A549 (cell line): Measurements from ENCODE around the gene TMEM238. TPM values are rescaled to one million over a fixed set of nuclear protein-coding genes. Genes with fewer than 3 reads are reported as not detected.
A peak's percentile ranks its signal among the peaks of the same experiment; 100 is the strongest.

ENCODE experiments used
- ATAC-seq, 2 experiments: fragments of 200-7000 bp in 1 of 2; fragments of >200 bp in 1 of 2; cut with Nextera tagmentation in 1 of 2; cut with Tn5 transposase in 1 of 2; 3 replicates each; pipeline versions ENCODE4 v1.8.0 to v1.9.1; 2018 to 2020; ENCODE audit warnings: mild to moderate bottlenecking in 1 of 2, moderate library complexity in 1 of 2
- CTCF ChIA-PET: fragments of 300-600 bp; sonication (Branson Sonifier 250); formaldehyde crosslinking; extraction: SDS; loops from one replicate; lab custom pipeline; 2021; ENCODE audit warnings: antibody characterized with exemption, inconsistent platforms; lab: Yijun Ruan, JAX
- POLR2A ChIA-PET: fragments of 350-600 bp; formaldehyde crosslinking; extraction: SDS; loops from one replicate; lab custom pipeline; 2021; ENCODE audit warnings: antibody characterized with exemption, inconsistent platforms; lab: Yijun Ruan, JAX
- DNase-seq, 2 experiments: peaks; one replicate each; pipeline versions ENCODE4 v3.0.0 to v3.0.0-alpha.2; 2011 to 2016; ENCODE audit warnings: low read depth in 1 of 2, low spot score in 1 of 2
- FAIRE-seq: peaks from 2 replicates; lab custom pipeline; 2011; peaks lifted over from hg19 to GRCh38; lab: Jason Lieb, UNC
- H3K27ac ChIP-seq, 2 experiments: fragments of >200 bp; sonication (Bioruptor Twin); formaldehyde crosslinking; 3 replicates each; pipeline ENCODE4 v1.5.1; 2016 to 2017
- H3K4me1 ChIP-seq: fragments of >200 bp; sonication (Bioruptor Twin); formaldehyde crosslinking; 3 replicates; pipeline ENCODE4 v1.6.1; 2016
- H3K4me2 ChIP-seq: fragments of >200 bp; sonication (Bioruptor Twin); formaldehyde crosslinking; 3 replicates; pipeline ENCODE4 v1.6.1; 2016
- H3K4me3 ChIP-seq: fragments of >200 bp; sonication (Bioruptor Twin); formaldehyde crosslinking; 3 replicates; pipeline ENCODE4 v1.5.1; 2016
- H3K9me3 ChIP-seq: fragments of >200 bp; sonication (Bioruptor Twin); formaldehyde crosslinking; 3 replicates; pipeline ENCODE4 v1.6.1; 2016
- ATOH8 ChIP-seq: fragments of 250-450 bp; sonication (Bioruptor Pico); IDR thresholded peaks from 2 replicates; pipeline ENCODE4 v1.5.0; 2020; ENCODE audit warnings: low read depth, mild to moderate bottlenecking, moderate library complexity
- CHD4 ChIP-seq: fragments of 200-600 bp; sonication (generic); IDR thresholded peaks from 2 replicates; pipeline ENCODE4 v1.6.1; 2016; ENCODE audit warnings: antibody characterized with exemption, mild to moderate bottlenecking, borderline replicate concordance
- EHF ChIP-seq: fragments of 250-450 bp; sonication (Bioruptor Pico); IDR thresholded peaks from 2 replicates; pipeline ENCODE4 v1.5.0; 2020; ENCODE audit warnings: mild to moderate bottlenecking
- EHMT2 ChIP-seq: fragments of 200-600 bp; sonication (generic); IDR thresholded peaks from 2 replicates; pipeline ENCODE4 v1.6.1; 2016; ENCODE audit warnings: antibody characterized with exemption, low read depth, mild to moderate bottlenecking, moderate library complexity
- ELK1 ChIP-seq: fragments of 150-350 bp; IDR thresholded peaks from 2 replicates; pipeline ENCODE4 v1.6.1; 2014; ENCODE audit warnings: low read depth, mild to moderate bottlenecking, low read length
- FOSB ChIP-seq: fragments of 250-450 bp; sonication (Bioruptor Pico); IDR thresholded peaks from 2 replicates; pipeline ENCODE4 v1.5.0; 2020; ENCODE audit warnings: mild to moderate bottlenecking, moderate library complexity
- GATA3 ChIP-seq: IDR thresholded peaks from 2 replicates; pipeline ENCODE4 v1.6.1; 2012; ENCODE audit warnings: borderline replicate concordance
- HMGXB4 ChIP-seq: fragments of 250-450 bp; sonication (Bioruptor Pico); IDR thresholded peaks from 2 replicates; pipeline ENCODE4 v1.5.0; 2021; ENCODE audit warnings: mild to moderate bottlenecking, moderate library complexity, borderline replicate concordance
- HOXA7 ChIP-seq: fragments of 250-450 bp; sonication (Bioruptor Pico); IDR thresholded peaks from 2 replicates; pipeline ENCODE4 v1.5.0; 2020; ENCODE audit warnings: mild to moderate bottlenecking, moderate library complexity
- JUNB ChIP-seq: fragments of >200 bp; sonication (Bioruptor Twin); formaldehyde crosslinking; IDR thresholded peaks from 2 replicates; pipeline ENCODE4 v1.6.1; 2016
- KDM5A ChIP-seq: fragments of 200-600 bp; sonication (generic); IDR thresholded peaks from 2 replicates; pipeline ENCODE4 v1.6.1; 2016; ENCODE audit warnings: antibody characterized with exemption, mild to moderate bottlenecking
- NPAS2 ChIP-seq: fragments of 250-450 bp; sonication (Bioruptor Pico); IDR thresholded peaks from 2 replicates; pipeline ENCODE4 v1.8.0; 2022; ENCODE audit warnings: mild to moderate bottlenecking, moderate library complexity, borderline replicate concordance
- NR3C1 ChIP-seq: fragments of >200 bp; sonication (Bioruptor Twin); formaldehyde crosslinking; IDR thresholded peaks from 3 replicates; pipeline ENCODE4 v1.6.1; 2017
- PHF8 ChIP-seq: fragments of 200-600 bp; sonication (generic); IDR thresholded peaks from 2 replicates; pipeline ENCODE4 v1.6.1; 2016; ENCODE audit warnings: low read depth, mild to moderate bottlenecking, antibody characterized with exemption, moderate library complexity, borderline replicate concordance
- POLR2A ChIP-seq: IDR thresholded peaks from 2 replicates; pipeline ENCODE4 v1.6.1; 2012; ENCODE audit warnings: mild to moderate bottlenecking, low read length
- POLR2AphosphoS2 ChIP-seq: conservative IDR thresholded peaks from 2 replicates; pipeline ENCODE4 v1.6.1; 2012; ENCODE audit warnings: low read length, improper control_type of control experiment, inconsistent platforms
- RCOR1 ChIP-seq: fragments of 150-350 bp; IDR thresholded peaks from 2 replicates; pipeline ENCODE4 v1.6.1; 2014; ENCODE audit warnings: antibody characterized with exemption, low read length, low read depth
- RFX5 ChIP-seq: fragments of 450-650 bp; IDR thresholded peaks from 2 replicates; pipeline ENCODE4 v1.7.1; 2014; ENCODE audit warnings: antibody characterized with exemption, mild to moderate bottlenecking, moderate library complexity
- SREBF2 ChIP-seq: fragments of 450-650 bp; IDR thresholded peaks from 2 replicates; pipeline ENCODE4 v1.6.1; 2014; ENCODE audit warnings: mild to moderate bottlenecking, moderate library complexity
- TP53 ChIP-seq: fragments of 250-450 bp; sonication (Bioruptor Pico); IDR thresholded peaks from 2 replicates; pipeline ENCODE4 v1.5.0; 2021; ENCODE audit warnings: mild to moderate bottlenecking, moderate library complexity
- USF2 ChIP-seq: fragments of 450-650 bp; IDR thresholded peaks from 2 replicates; pipeline ENCODE4 v1.6.1; 2014; ENCODE audit warnings: antibody characterized with exemption
- ZC3H11A ChIP-seq: fragments of 450-650 bp; IDR thresholded peaks from 2 replicates; pipeline ENCODE4 v1.6.1; 2014; ENCODE audit warnings: antibody characterized with exemption, mild to moderate bottlenecking
- ZFP36 ChIP-seq: fragments of 450-650 bp; IDR thresholded peaks from 2 replicates; pipeline ENCODE4 v1.6.1; 2014; ENCODE audit warnings: borderline replicate concordance; ENCODE audit not compliant: partially characterized antibody
- WGBS: methylation state at CpG from one replicate; pipeline ENCODE4 v1.1.6; 2017; ENCODE audit errors: missing lambda C conversion rate; 5-methylcytosine and 5-hydroxymethylcytosine counted together
- polyA plus RNA-seq, 4 experiments: library from polyadenylated mRNA; depleted of rRNA in 3 of 4; stranded (reverse); fragments of >200 nt; fragmentation: RNase III in 1 of 4; extraction: RNeasy Plus Mini Kit Qiagen cat#74134 plus additional on column Dnase treatment in 1 of 4; gene quantifications; 2 replicates in 3 of 4; 3 replicates in 1 of 4; pipeline ENCODE4 v1.2.3, GENCODE V29; 2011 to 2017

Gene TMEM238
- polyA plus RNA-seq, 2 of the 4 experiments (the other 2 are of a cell fraction) = 0.70 to 2.5 TPM

- ATAC-seq (peak; percentile 8 to 11), DNase-seq (no peak), FAIRE-seq (no peak)
- H3K4me1 ChIP-seq = peaks cover 12% of the 10 kb centered on the region
- ChIA-PET CTCF (interaction anchor here (1.5 to 3.2 kb wide), 3 partner anchors 14 to 51 kb away, joined by 4 to 18 read pairs (median 9); partner anchors contain the start of gene KMT5C), POLR2A (interaction anchor here (1.0 to 2.0 kb wide), 2 partner anchors 14 to 54 kb away, joined by 3 to 10 read pairs; partner anchors contain the start of genes KMT5C and UBE2S)
- H3K4me2 ChIP-seq = peak overlapping the region; percentile 82
- TF ChIP-seq ELK1 (no peak), GATA3 (no peak), RCOR1 (no peak), ZFP36 (no peak), FOSB (no peak), RFX5 (no peak), KDM5A (no peak), ATOH8 (CRISPR knock-in tag) (no peak), ZC3H11A (no peak), POLR2A (no peak), USF2 (no peak), NR3C1 (no peak), TP53 (CRISPR knock-in tag) (no peak), HMGXB4 (CRISPR knock-in tag) (no peak), CHD4 (no peak), EHMT2 (no peak)
- peak overlapping the region; percentile 50 for H3K4me3 ChIP-seq
- peak overlapping the region in 1 of 2 experiments; percentile 84; a peak in 3 of 6 replicates for H3K27ac ChIP-seq
- H3K9me3 ChIP-seq = no peaks in the 10 kb centered on the region
- 19% methylated on average over 24 of the region's 24 CpGs for WGBS
Measured at GRCh38 chr19:55353356-55353802, 30.7 kb downstream of the TMEM238 start.

- Histone ChIP-seq H3K4me3 (no peak overlapping the region), H3K9me3 (no peaks in the 10 kb centered on the region), H3K4me1 (peaks cover 12% of the 10 kb centered on the region), H3K4me2 (peak overlapping the region; percentile 82), H3K27ac (no peak overlapping the region)
- ChIA-PET CTCF (interaction anchor here (0.5 to 3.2 kb wide), 8 partner anchors 8 to 282 kb away, joined by 3 to 18 read pairs (median 4); partner anchors contain the start of genes KMT5C, TMEM150B and TMEM238), POLR2A (interaction anchor here (1.0 to 2.0 kb wide), 2 partner anchors 13 to 55 kb away, joined by 3 to 10 read pairs; partner anchors contain the start of genes KMT5C and UBE2S)
- DNase-seq = no peak
- FAIRE-seq = no peak
- TF ChIP-seq POLR2A = no peak
- no peak for TF ChIP-seq POLR2AphosphoS2
- TF ChIP-seq ATOH8 (CRISPR knock-in tag) = no peak
- no peak for TF ChIP-seq NPAS2
- no peak for TF ChIP-seq EHF (CRISPR knock-in tag)
- TF ChIP-seq JUNB = no peak
- TF ChIP-seq RCOR1 = no peak
- TF ChIP-seq SREBF2 = no peak
- TF ChIP-seq PHF8 = no peak
- TF ChIP-seq FOSB = no peak
- TF ChIP-seq HOXA7 (CRISPR knock-in tag) = no peak
- no peak for TF ChIP-seq ELK1
- WGBS = 66% methylated on average over 25 of the region's 25 CpGs
- no peak for ATAC-seq
Measured at GRCh38 chr19:55352549-55353145, 31.4 kb downstream of the TMEM238 start.
